HG02840 (cell line): ENCODE measurements around the gene MARCHF9.
A peak's percentile ranks its signal among the peaks of the same experiment; 100 is the strongest.

Experiments used
- ATAC-seq: cut with Tn5 transposase; IDR thresholded peaks from one replicate; pipeline ENCODE4 v1.9.1; 2021; ENCODE audit warnings: mild to moderate bottlenecking, moderate library complexity, moderate number of reproducible peaks; ENCODE audit not compliant: unreplicated experiment, low FRiP score

MARCHF9 gene

GRCh38 chr12:57736741-57737466 is 18.0 kb upstream of the MARCHF9 start:
- ATAC-seq = no peak

GRCh38 chr12:57737467-57738460 is 17.1 kb upstream of the MARCHF9 start:
- no peak for ATAC-seq

DNA sequence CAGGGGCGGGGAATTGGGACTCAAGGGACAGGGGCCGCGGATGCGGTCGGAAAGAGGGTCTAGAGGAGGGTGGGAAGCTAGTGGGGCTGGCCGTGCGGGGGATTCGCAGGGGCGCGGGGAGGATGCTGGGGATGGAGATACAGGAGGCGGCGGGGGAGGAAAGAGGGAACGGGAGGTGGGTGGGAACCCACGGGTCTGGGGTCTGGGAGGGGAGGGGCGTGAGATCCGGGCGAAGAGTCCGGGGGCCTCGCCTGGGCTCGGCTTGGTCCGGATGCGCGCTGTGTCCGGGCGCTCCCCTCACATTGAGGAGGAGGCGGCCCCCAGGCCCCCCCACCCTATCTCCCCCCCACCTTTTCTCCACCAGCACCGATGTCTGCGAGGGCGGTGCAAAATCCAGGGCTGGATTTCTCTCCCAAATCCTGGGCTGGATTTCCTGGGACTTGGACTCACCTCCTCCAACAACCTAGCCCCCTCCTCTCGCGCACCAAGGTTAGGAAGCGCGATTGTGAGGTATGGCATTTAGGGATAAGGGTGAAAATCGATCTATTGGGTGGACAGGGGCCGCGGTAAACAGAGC is 16.2 kb upstream of the MARCHF9 start, which contains the start of gene AGAP2:
Gene AGAP2 (minus strand): TSS at position 82 of the 577 bp plus-strand sequence. CDS start 496 bp downstream, outside the sequence.
- ATAC-seq = no peak

DNA sequence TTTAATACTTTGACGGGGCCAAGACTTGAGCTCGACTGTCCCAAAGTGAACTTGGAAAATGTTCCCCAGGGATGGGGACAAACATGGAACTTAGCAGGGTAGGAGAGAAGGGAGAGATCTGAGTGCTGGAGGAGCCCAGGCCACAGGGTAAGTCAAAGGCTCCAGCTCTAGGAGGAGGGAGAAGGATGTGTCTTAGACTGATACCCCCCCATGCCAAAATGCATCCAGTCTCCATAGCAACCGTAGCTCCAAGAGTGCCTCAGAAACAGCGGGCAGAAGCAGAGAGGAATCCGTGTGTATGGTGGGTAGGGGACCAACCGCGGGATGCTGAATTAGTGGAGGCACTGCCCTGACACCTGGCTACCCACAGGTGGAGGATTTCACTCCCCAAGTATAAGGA is 15.5 kb upstream of the MARCHF9 start:
- no peak for ATAC-seq

DNA sequence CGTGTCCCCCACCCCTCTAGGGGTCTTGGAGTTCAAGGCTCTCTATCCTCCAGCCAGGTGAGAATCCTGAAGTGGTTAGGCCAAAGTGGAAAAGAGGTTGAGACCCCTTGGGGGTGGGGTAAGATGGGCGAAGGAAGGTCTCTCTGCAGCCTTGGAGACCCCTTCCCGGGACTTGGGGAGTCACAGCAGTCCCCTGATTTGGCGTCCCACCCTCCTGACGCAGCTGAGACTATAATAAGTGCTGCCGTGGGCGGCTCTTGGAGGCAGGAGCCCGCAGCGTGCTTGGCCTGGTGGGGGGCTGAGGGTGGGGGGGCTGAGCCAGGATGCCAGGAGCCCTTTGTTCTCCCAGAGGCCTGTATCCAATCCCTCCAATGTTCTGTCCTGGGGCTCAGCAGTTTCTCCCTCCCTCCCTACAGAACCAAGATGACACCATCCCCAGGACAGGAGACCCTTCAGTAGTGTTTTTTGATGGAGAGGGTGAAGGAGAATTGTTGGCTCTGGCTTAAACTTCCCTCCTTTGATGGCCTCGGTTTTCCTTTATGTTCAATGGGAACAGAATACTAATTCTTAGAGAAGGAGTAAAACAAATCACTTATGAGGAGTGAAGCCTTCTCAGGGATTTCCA is 14.9 kb upstream of the MARCHF9 start:
- ATAC-seq = no peak

- ATAC-seq = peak; percentile 38
These were observed 14.1 kb upstream of the MARCHF9 start for GRCh38 chr12:57740656-57741412.

GRCh38 chr12:57741413-57741789 is 13.5 kb upstream of the MARCHF9 start:
- ATAC-seq = no peak

DNA sequence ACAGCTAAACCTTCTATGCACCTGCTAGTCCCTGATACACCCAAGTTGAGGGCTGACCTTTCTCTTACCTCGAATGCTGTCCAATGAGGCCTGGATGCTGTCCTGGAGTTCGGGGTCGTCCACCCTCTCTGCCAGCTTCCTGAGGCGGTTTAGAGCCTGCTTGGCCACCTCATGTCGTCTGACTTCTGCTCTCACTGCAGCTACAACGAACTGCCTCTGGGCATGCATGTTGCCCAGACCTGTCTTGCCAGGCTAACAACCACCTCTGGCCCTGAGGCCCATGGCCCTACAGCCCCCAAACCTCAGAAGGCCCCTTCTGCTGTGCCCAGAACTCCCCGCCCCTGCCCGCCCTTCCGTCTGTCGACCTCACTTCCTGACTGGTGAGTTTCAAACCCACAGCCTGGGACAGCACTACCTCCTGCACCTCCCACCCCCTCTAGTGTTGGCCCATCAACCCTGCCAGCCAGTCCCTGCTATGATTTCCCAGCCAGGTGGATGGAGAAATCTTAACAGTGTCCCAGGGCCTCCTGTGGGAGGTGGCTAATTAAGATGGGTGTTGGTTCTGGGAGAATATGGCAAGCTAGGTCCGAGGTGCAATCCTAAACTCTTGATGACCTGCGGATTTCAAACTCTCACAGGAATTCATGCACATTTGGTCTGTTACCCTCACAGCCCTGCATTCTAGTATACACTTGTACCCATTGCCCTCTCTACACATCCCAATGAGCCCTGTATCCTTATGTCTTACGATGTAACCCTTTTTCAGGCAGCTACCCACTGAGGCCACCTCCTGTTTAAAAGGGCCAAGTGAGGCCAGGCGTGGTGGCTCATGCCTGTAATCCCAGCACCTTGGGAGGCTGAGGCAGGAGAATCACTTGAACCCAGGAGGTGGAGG is 12.8 kb upstream of the MARCHF9 start:
- peak; percentile 42 for ATAC-seq

- ATAC-seq = no peak
These were observed 11.1 kb upstream of the MARCHF9 start for GRCh38 chr12:57743769-57744168.

DNA sequence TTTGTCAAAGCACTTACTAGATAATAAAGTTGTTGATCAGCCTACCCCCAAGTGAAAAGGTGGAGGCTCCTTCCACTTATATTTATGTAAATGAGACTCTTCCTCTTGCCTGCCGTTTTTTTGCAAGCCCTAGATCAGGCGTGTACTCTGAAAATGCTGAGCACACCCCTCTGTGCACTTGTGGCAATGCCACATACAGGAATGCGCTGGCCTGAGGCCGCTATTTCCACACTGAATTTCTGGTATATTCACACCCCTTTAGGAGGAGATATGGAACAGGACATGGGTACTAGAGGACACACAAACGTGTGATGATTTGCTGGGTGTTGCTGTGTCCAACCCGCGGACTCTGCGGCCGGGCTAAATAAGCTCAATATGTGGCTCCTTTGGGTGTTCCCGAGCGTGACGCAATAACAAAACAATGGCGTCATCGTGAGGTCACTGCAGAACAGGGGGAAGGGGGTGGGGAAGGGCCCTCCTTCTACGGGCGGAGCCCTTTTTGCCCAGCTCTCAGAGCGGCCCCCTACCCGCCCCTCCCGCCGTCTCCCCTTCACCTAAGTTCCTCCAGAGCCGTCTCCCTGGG is 10.6 kb upstream of the MARCHF9 start:
- ATAC-seq = peak; percentile 33

DNA sequence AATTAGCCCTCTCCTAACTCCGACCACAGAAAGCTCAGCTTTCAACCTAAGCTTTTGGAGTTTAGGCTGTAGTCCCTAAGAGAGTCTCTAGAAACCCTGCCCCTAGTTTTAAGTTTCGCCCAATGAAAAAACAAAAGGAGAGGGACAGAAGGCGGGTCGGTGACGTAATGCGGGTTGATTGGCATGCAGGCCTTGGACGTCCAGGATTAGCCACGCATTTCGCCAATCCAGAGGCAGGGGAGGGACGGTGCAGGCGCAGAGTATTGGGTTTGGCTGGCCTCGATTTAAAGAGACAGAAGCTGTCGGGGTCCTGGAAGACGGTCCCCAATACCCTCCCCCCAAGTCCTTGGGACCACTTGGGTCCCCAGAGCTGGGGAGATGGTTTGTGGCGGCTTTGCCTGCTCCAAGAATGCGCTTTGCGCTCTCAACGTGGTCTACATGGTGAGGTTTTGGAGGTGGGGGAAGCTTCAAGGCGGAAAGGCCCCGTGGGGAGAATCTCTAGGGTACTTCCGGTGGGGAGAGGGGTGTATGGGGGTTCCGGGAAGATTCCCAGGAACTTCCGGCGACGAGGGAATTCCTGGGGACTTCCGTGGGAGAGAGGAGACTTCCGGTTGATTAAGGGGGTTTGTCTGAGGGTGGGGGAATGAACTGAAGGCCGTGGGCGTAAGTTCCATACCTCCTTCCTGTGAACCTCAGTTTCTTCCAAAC is 10.0 kb upstream of the MARCHF9 start, which contains the start of gene TSPAN31:
Gene TSPAN31 (plus strand): TSS at position 263 of the 708 bp plus-strand sequence. CDS start 116 bp downstream, at position 379.
- peak; percentile 85 for ATAC-seq

DNA sequence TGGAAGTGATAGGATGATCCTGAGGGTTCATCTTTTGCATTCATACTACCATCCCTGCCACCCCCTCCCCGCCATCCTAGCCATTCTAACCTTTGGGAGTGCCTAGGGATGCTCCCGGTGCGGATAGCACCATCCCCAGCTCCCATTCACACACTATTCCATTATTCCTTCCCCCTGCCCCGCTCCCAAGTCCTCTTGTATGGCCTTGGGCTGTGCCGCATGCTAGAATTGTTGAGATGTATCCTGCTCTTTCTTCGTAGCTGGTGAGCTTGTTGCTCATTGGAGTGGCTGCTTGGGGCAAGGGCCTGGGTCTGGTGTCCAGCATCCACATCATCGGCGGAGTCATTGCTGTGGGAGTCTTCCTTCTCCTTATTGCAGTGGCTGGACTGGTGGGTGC is 9.4 kb upstream of the MARCHF9 start:
- ATAC-seq = no peak

GRCh38 chr12:57746025-57746424 is 8.9 kb upstream of the MARCHF9 start:
- ATAC-seq = no peak

GRCh38 chr12:57749061-57749460 is 5.8 kb upstream of the MARCHF9 start:
- no peak for ATAC-seq

- no peak for ATAC-seq
These were observed 4.1 kb upstream of the MARCHF9 start for GRCh38 chr12:57750561-57751431.

DNA sequence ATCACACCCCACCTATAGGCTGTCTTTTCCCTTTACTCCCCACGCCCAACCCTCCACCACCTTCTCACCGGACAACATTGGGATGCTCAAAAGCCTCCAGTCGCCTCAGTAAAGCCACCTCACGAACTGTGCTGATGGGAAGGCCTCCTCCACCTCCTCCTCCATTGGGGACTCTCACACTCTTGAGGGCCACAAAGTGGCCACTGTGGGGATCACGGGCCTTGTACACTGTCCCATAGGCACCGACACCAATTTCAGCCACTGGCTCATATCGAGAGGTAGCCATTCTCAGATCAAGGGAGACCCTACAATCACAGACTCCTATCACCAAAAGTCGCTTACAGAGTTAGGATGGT is 3.5 kb upstream of the MARCHF9 start:
- no peak for ATAC-seq
